Measurements from ENCODE around the gene MBNL1.

Gene MBNL1

DNA sequence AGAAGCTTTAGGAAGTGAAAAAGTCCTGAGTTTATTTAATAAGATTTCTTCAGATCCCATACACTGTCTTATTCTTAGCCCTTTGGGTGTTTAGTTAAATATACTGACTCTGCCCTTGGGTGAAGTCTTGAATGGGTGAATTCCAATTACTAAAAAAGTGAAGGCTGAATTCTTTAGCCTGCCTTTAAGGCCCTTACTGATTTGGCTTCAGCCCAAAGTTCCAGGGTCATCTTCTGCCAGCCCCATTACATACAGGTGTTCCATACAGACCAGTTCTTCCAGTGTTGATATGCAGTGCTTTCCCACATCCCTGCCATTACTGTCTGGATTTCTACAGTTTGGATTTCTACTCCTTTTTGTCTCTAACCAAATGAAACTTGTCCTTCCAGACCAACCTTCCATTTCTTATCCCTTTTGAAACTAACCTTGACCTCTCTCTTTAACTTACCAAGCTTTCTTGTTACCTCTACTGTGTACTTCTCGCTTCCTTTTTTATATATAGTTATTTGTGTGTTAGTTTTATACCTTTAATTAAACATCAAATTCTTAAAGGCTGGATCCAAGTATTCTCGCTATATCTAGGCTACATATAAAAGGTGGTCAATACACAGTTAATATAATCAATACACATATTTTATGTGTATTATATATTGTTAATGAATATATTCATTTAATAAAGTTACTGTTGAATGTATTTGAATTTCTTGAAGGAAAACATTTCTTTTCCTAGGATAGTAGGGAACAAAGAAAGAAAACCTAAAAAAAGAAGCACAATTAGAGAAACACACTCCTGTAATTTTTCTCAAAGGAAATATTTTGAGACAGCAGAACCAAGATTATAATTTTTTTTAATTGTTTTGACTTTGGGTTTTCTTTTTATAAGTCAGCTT, 15.0 kb downstream of the MBNL1 start:
- TF ChIP-seq FOXP2 (optimal IDR thresholded peaks at IDR 0.05; ENCODE audit: control extremely low read depth, extremely low read length, insufficient read depth) (no peak), EZH2 (IDR thresholded peaks at IDR 0.05) (no peak), POLR2AphosphoS5 (IDR thresholded peaks at IDR 0.05; ENCODE audit: borderline replicate concordance, low read depth, low read length) (no peak)

GRCh38 chr3:152284906-152285305, 16.2 kb downstream of the MBNL1 start:
- Histone ChIP-seq H3K36me3 (ENCODE audit: insufficient read depth, low read length) (peaks cover 5% of the 10 kb centered on the region; the same call in 1 of the 2 replicates), H3K4me3 (no peak overlapping the region), H3K9ac (ENCODE audit: insufficient read length) (no peak overlapping the region), H3K27ac (peak overlapping the region; percentile 1; the same call in 1 of the 2 replicates), H3K9me3 (ENCODE audit: low read depth, low read length) (no peaks in the 10 kb centered on the region)
- no peak for DNase-seq (ENCODE audit: low read depth, low spot score)
- no peak for TF ChIP-seq FOXP2 (optimal IDR thresholded peaks at IDR 0.05; ENCODE audit: control extremely low read depth, extremely low read length, insufficient read depth)
- TF ChIP-seq POLR2AphosphoS5 (IDR thresholded peaks at IDR 0.05; ENCODE audit: borderline replicate concordance, low read depth, low read length), result no peak
- no peak for TF ChIP-seq EZH2 (IDR thresholded peaks at IDR 0.05)

More for the DNA sequence above, 15.0 kb downstream of the MBNL1 start:
- Histone ChIP-seq H3K9me3 (ENCODE audit: low read depth, low read length) (no peaks in the 10 kb centered on the region), H3K9ac (ENCODE audit: insufficient read length) (no peak overlapping the region), H3K36me3 (ENCODE audit: insufficient read depth, low read length) (peaks cover 5% of the 10 kb centered on the region; the same call in 1 of the 2 replicates), H3K27ac (peak overlapping the region; percentile 66), H3K4me3 (peak overlapping the region; percentile 10; the same call in 1 of the 2 replicates)
- no peak for DNase-seq (ENCODE audit: low read depth, low spot score)

DNA sequence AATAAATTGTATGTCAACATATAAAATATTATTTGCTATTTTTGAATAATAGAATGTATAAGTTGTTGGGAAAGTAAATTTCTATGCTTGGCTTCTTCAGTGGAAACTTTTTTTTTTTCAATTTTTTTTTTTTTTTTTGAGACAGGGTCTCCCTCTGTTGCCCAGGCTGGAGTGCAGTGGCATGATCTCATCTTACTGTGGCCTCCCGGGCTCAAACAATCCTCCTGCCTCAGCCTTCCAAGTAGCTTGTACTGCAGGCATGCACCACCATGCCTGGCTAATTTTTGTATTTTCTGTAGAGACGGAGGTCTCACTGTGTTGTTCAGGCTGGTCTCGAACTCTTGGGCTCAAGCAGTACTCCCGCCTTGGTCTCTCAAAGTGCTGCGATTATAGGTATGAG, 16.8 kb downstream of the MBNL1 start:
- TF ChIP-seq FOXP2 (optimal IDR thresholded peaks at IDR 0.05; ENCODE audit: control extremely low read depth, extremely low read length, insufficient read depth), result no peak
- TF ChIP-seq EZH2 (IDR thresholded peaks at IDR 0.05), result no peak
- TF ChIP-seq POLR2AphosphoS5 (IDR thresholded peaks at IDR 0.05; ENCODE audit: borderline replicate concordance, low read depth, low read length), result no peak

GRCh38 chr3:152287898-152288576, 19.3 kb downstream of the MBNL1 start:
- Histone ChIP-seq H3K27ac (no peak overlapping the region), H3K9me3 (ENCODE audit: low read depth, low read length) (no peaks in the 10 kb centered on the region), H3K36me3 (ENCODE audit: insufficient read depth, low read length) (peaks cover 8% of the 10 kb centered on the region; the same call in 1 of the 2 replicates), H3K4me3 (no peak overlapping the region), H3K9ac (ENCODE audit: insufficient read length) (no peak overlapping the region)
- no peak for DNase-seq (ENCODE audit: low read depth, low spot score)
- TF ChIP-seq FOXP2 (optimal IDR thresholded peaks at IDR 0.05; ENCODE audit: control extremely low read depth, extremely low read length, insufficient read depth) (no peak), EZH2 (IDR thresholded peaks at IDR 0.05) (no peak), POLR2AphosphoS5 (IDR thresholded peaks at IDR 0.05; ENCODE audit: borderline replicate concordance, low read depth, low read length) (no peak)

More for the DNA sequence above, 16.8 kb downstream of the MBNL1 start:
- Histone ChIP-seq H3K36me3 (ENCODE audit: insufficient read depth, low read length) (peaks cover 8% of the 10 kb centered on the region; the same call in 1 of the 2 replicates), H3K9me3 (ENCODE audit: low read depth, low read length) (no peaks in the 10 kb centered on the region), H3K27ac (no peak overlapping the region), H3K4me3 (no peak overlapping the region), H3K9ac (ENCODE audit: insufficient read length) (no peak overlapping the region)
- no peak for DNase-seq (ENCODE audit: low read depth, low spot score)

- no peak for TF ChIP-seq POLR2AphosphoS5 (IDR thresholded peaks at IDR 0.05; ENCODE audit: borderline replicate concordance, low read depth, low read length)
- TF ChIP-seq FOXP2 (optimal IDR thresholded peaks at IDR 0.05; ENCODE audit: control extremely low read depth, extremely low read length, insufficient read depth), result no peak
- no peak for TF ChIP-seq EZH2 (IDR thresholded peaks at IDR 0.05)
- no peak overlapping the region for H3K9ac ChIP-seq (ENCODE audit: insufficient read length)
- H3K9me3 ChIP-seq (ENCODE audit: low read depth, low read length), result no peaks in the 10 kb centered on the region
- H3K36me3 ChIP-seq (ENCODE audit: insufficient read depth, low read length), result peaks cover 8% of the 10 kb centered on the region; the same call in 1 of the 2 replicates
- H3K4me3 ChIP-seq, result no peak overlapping the region
- no peak for DNase-seq (ENCODE audit: low read depth, low spot score)
- H3K27ac ChIP-seq, result no peak overlapping the region
These were observed 20.0 kb downstream of the MBNL1 start for GRCh38 chr3:152288681-152289080.

GRCh38 chr3:152289708-152290107, 21.0 kb downstream of the MBNL1 start:
- H3K9me3 ChIP-seq (ENCODE audit: low read depth, low read length), result no peaks in the 10 kb centered on the region
- TF ChIP-seq POLR2AphosphoS5 (IDR thresholded peaks at IDR 0.05; ENCODE audit: borderline replicate concordance, low read depth, low read length) (no peak), FOXP2 (optimal IDR thresholded peaks at IDR 0.05; ENCODE audit: control extremely low read depth, extremely low read length, insufficient read depth) (no peak), EZH2 (IDR thresholded peaks at IDR 0.05) (no peak)
- no peak overlapping the region for H3K9ac ChIP-seq (ENCODE audit: insufficient read length)
- no peak for DNase-seq (ENCODE audit: low read depth, low spot score)
- H3K4me3 ChIP-seq, result no peak overlapping the region
- peaks cover 8% of the 10 kb centered on the region; the same call in 1 of the 2 replicates for H3K36me3 ChIP-seq (ENCODE audit: insufficient read depth, low read length)
- 0 out of 2 replicates have a peak overlapping the region, but pooled peaks have one; percentile 54 for H3K27ac ChIP-seq

DNA sequence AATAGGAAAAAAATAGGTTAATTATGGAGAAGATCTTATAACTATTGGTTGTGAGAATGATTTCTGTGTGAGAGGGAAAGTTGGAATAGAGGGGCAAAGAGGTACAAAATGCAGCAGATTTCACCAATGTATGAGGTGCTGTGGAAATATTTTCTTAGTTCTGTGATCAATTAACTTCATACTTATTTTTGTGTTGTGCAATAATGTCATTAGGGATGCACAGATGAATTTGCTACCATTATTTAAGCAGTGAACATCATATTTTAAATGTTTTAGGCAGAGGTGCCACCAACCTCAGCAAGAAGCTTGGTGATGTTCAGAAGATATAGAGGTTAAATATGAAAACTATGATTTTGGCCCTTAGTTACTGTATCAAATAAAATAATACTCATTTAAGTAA, 21.6 kb downstream of the MBNL1 start:
- TF ChIP-seq EZH2 (IDR thresholded peaks at IDR 0.05) (no peak), POLR2AphosphoS5 (IDR thresholded peaks at IDR 0.05; ENCODE audit: borderline replicate concordance, low read depth, low read length) (no peak), FOXP2 (optimal IDR thresholded peaks at IDR 0.05; ENCODE audit: control extremely low read depth, extremely low read length, insufficient read depth) (no peak)
- DNase-seq (ENCODE audit: low read depth, low spot score), result no peak
- Histone ChIP-seq H3K27ac (peak overlapping the region; percentile 54; the same call in 1 of the 2 replicates), H3K9ac (ENCODE audit: insufficient read length) (no peak overlapping the region), H3K36me3 (ENCODE audit: insufficient read depth, low read length) (peaks cover 8% of the 10 kb centered on the region; the same call in 1 of the 2 replicates), H3K4me3 (no peak overlapping the region; the same call in 1 of the 2 replicates), H3K9me3 (ENCODE audit: low read depth, low read length) (no peaks in the 10 kb centered on the region)

- no peak overlapping the region for H3K9ac ChIP-seq (ENCODE audit: insufficient read length)
- no peak overlapping the region for H3K27ac ChIP-seq
- TF ChIP-seq POLR2AphosphoS5 (IDR thresholded peaks at IDR 0.05; ENCODE audit: borderline replicate concordance, low read depth, low read length), result no peak
- no peak for TF ChIP-seq EZH2 (IDR thresholded peaks at IDR 0.05)
- no peak for TF ChIP-seq FOXP2 (optimal IDR thresholded peaks at IDR 0.05; ENCODE audit: control extremely low read depth, extremely low read length, insufficient read depth)
- H3K4me3 ChIP-seq, result no peak overlapping the region
- no peaks in the 10 kb centered on the region for H3K9me3 ChIP-seq (ENCODE audit: low read depth, low read length)
- peaks cover 3% of the 10 kb centered on the region; the same call in 1 of the 2 replicates for H3K36me3 ChIP-seq (ENCODE audit: insufficient read depth, low read length)
- no peak for DNase-seq (ENCODE audit: low read depth, low spot score)
These were observed 22.5 kb downstream of the MBNL1 start for GRCh38 chr3:152291238-152291637.
